IMR-90 (cell line): Measurements from ENCODE around the gene CYREN. TPM values are rescaled to one million over a fixed set of nuclear protein-coding genes. Genes with fewer than 3 reads are reported as not detected.

ENCODE experiments used
- ELK1 ChIP-seq: fragments of 150-350 bp; IDR thresholded peaks from 2 replicates; pipeline ENCODE4 v1.6.1; 2016; ENCODE audit warnings: low read depth, mild to moderate bottlenecking, low read length, moderate library complexity, borderline replicate concordance
- MAFK ChIP-seq: IDR thresholded peaks from 2 replicates; pipeline ENCODE4 v1.6.1; 2012; ENCODE audit warnings: low read depth, low read length, improper control_type of control experiment
- POLR2A ChIP-seq: IDR thresholded peaks from 2 replicates; pipeline ENCODE4 v1.6.1; 2012; ENCODE audit warnings: mild to moderate bottlenecking, low read depth, low read length
- USF2 ChIP-seq: fragments of 150-350 bp; IDR thresholded peaks from 2 replicates; pipeline ENCODE4 v1.6.1; 2017; ENCODE audit warnings: mild to moderate bottlenecking, antibody characterized with exemption, low read length, low read depth
- polyA plus RNA-seq, 3 experiments: library from polyadenylated mRNA; depleted of rRNA; stranded (reverse); fragments of >200 nt; gene quantifications; 2 replicates each; pipeline ENCODE4 v1.2.3, GENCODE V29; 2012; ENCODE audit warnings: low replicate concordance in 1 of 3
- total RNA-seq: library from RNA; depleted of rRNA; stranded (reverse); fragments of >200 nt; gene quantifications from 2 replicates; pipeline ENCODE4 v1.2.3, GENCODE V29; 2012

The CYREN gene
- total and polyA plus RNA-seq, 2 of the 4 experiments (the other 2 are of a cell fraction) = 26.5 to 29.2 TPM

GRCh38 chr7:135161669-135162068 is 8.8 kb downstream of the CYREN start (continued):
- TF ChIP-seq MAFK (no peak), USF2 (no peak), POLR2A (no peak), ELK1 (no peak)
